GM03348 (cell line): Measurements from ENCODE around the gene ARHGAP31.
"Not testable (repeated sequence)": the region's sequence is repeated elsewhere in the genome, so short reads cannot be mapped to it uniquely, and the experiment has no call there.

Source experiments
- DNase-seq: peaks from one replicate; pipeline ENCODE4 v3.0.0; 2012; ENCODE audit warnings: low spot score

The ARHGAP31 gene

GRCh38 chr3:119295816-119296726 lies 1.9 kb downstream of the ARHGAP31 start:
- peak; percentile 66 for DNase-seq

GRCh38 chr3:119296727-119297122 lies 2.5 kb downstream of the ARHGAP31 start:
- DNase-seq, result no peak

- DNase-seq, result peak; percentile 58
Observed at GRCh38 chr3:119297169-119297568, 3.0 kb downstream of the ARHGAP31 start.

- no peak for DNase-seq
Observed at GRCh38 chr3:119298565-119298941, 4.4 kb downstream of the ARHGAP31 start.

GRCh38 chr3:119300991-119301391 lies 6.8 kb downstream of the ARHGAP31 start:
- no peak for DNase-seq

GRCh38 chr3:119301662-119302061 lies 7.5 kb downstream of the ARHGAP31 start:
- no peak for DNase-seq

- DNase-seq, result no peak
Observed at GRCh38 chr3:119302697-119303551, 8.7 kb downstream of the ARHGAP31 start.

- DNase-seq, result peak; percentile 82
Observed at GRCh38 chr3:119304201-119304713, 10.1 kb downstream of the ARHGAP31 start.

- DNase-seq, result peak; percentile 50
Observed at GRCh38 chr3:119305286-119305685, 11.1 kb downstream of the ARHGAP31 start.

GRCh38 chr3:119306378-119306777 lies 12.2 kb downstream of the ARHGAP31 start:
- DNase-seq, result not testable (repeated sequence)

GRCh38 chr3:119308355-119308754 lies 14.2 kb downstream of the ARHGAP31 start:
- no peak for DNase-seq

- no peak for DNase-seq
Observed at GRCh38 chr3:119309591-119309990, 15.4 kb downstream of the ARHGAP31 start.

GRCh38 chr3:119310071-119310470 lies 15.9 kb downstream of the ARHGAP31 start:
- DNase-seq, result peak; percentile 87

- peak; percentile 67 for DNase-seq
Observed at GRCh38 chr3:119311081-119311925, 17.1 kb downstream of the ARHGAP31 start.

GRCh38 chr3:119313461-119313860 lies 19.3 kb downstream of the ARHGAP31 start:
- no peak for DNase-seq

- DNase-seq, result no peak
Observed at GRCh38 chr3:119314821-119315220, 20.6 kb downstream of the ARHGAP31 start.

GRCh38 chr3:119315600-119316312 lies 21.6 kb downstream of the ARHGAP31 start:
- DNase-seq, result no peak

- DNase-seq, result no peak
Observed at GRCh38 chr3:119316313-119316670, 22.1 kb downstream of the ARHGAP31 start.

- DNase-seq, result peak; percentile 80
Observed at GRCh38 chr3:119318876-119319275, 24.7 kb downstream of the ARHGAP31 start.

GRCh38 chr3:119319311-119319710 lies 25.1 kb downstream of the ARHGAP31 start:
- DNase-seq, result no peak

- DNase-seq, result not testable (repeated sequence)
Observed at GRCh38 chr3:119320785-119321184, 26.6 kb downstream of the ARHGAP31 start.
